ENCODE measurements around the gene YKT6. TPM values are rescaled to one million over a fixed set of nuclear protein-coding genes. Genes with fewer than 3 reads are reported as not detected.

YKT6 gene
- total RNA-seq, 1 donor from 2014 or later, result 53.3 TPM

DNA sequence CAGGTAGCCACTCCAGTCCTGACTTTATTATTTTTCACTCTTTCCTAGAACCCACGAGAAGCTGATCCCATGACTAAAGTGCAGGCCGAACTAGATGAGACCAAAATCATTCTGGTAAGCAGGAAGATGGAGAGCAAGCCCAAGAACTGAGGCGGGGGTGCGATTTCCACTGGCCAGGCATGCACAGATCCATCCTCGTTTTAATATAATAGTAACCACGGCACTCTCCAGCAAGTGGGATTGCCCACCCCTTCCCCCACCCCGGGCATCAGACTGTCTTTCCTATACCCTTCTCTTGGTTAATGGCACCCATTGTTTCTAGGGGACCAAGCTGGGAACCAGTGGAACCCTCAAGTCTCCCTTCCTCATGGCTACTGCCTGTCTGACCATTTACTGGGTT lies 7.3 kb downstream of the YKT6 start:
- DNase-seq, result no peak
- H3K9me3 ChIP-seq (replicated peaks), result no peaks in the 10 kb centered on the region
- TF ChIP-seq, protein P1, sequence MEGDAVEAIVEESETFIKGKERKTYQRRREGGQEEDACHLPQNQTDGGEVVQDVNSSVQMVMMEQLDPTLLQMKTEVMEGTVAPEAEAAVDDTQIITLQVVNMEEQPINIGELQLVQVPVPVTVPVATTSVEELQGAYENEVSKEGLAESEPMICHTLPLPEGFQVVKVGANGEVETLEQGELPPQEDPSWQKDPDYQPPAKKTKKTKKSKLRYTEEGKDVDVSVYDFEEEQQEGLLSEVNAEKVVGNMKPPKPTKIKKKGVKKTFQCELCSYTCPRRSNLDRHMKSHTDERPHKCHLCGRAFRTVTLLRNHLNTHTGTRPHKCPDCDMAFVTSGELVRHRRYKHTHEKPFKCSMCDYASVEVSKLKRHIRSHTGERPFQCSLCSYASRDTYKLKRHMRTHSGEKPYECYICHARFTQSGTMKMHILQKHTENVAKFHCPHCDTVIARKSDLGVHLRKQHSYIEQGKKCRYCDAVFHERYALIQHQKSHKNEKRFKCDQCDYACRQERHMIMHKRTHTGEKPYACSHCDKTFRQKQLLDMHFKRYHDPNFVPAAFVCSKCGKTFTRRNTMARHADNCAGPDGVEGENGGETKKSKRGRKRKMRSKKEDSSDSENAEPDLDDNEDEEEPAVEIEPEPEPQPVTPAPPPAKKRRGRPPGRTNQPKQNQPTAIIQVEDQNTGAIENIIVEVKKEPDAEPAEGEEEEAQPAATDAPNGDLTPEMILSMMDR (IDR thresholded peaks at IDR 0.05; ENCODE audit: borderline replicate concordance), result no peak
- no peak overlapping the region for H3K4me3 ChIP-seq
- intact Hi-C loops (cut with micrococcal nuclease), result no loop called here
- peaks cover 88% of the 10 kb centered on the region for H3K36me3 ChIP-seq
- peaks cover 14% of the 10 kb centered on the region for H3K4me1 ChIP-seq
- no peak overlapping the region for H3K27ac ChIP-seq (replicated peaks)
- no peaks in the 10 kb centered on the region for H3K27me3 ChIP-seq (ENCODE audit: low read depth)

DNA sequence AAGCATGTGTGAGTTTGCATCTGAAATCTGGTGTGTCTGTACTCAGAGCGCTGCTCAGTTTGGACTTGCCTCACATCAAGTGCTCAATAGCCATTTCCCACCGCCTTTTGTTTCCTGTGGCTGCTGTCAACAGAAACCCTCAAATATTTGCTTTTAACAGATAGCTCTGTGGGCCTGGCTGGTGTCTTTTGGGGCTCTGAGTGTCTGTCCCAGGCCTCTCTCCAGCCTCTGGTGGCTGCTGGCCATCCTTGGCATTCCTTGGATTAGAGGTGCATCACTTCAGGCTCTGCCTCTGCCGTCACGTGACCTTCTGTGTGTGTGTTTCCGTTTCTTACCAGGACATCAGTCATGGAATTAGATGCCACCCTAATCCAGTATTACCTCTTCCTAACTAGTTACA lies 9.3 kb downstream of the YKT6 start:
- no peak for DNase-seq
- Histone ChIP-seq H3K4me3 (no peak overlapping the region), H3K27ac (replicated peaks) (no peak overlapping the region), H3K9me3 (replicated peaks) (no peaks in the 10 kb centered on the region), H3K36me3 (peaks cover 84% of the 10 kb centered on the region), H3K27me3 (ENCODE audit: low read depth) (no peaks in the 10 kb centered on the region), H3K4me1 (no peaks in the 10 kb centered on the region)
- intact Hi-C loops (cut with micrococcal nuclease), result no loop called here
- TF ChIP-seq, protein P1 (IDR thresholded peaks at IDR 0.05; ENCODE audit: borderline replicate concordance), result no peak

DNA sequence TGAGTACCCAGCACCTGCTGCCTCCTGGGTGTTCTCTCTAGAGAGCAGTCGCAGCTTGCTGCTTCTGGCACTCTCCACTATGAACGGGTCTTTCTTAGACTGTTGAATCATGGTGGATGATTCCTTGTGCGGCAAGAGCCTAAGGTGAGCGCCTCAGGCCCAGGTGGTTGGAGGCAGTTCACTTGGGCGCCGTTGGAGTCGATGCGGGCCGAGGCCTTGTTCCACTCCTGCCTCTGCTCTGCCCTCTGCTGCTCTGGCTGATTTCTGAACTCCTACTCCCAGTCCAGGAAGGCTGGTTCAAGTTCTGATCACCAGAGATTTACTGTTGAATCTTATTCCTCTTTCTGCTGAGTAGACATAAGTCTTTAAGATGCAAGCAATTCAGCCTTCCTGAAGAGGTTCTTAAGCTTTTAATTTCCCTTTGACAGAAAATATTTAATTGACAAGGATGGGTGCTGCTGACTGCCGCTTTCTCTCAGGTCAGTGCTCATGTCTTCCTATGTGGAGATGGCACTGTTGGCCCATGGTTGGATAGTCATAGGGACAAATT lies 10.4 kb downstream of the YKT6 start:
- intact Hi-C loops (cut with micrococcal nuclease), result no loop called here

DNA sequence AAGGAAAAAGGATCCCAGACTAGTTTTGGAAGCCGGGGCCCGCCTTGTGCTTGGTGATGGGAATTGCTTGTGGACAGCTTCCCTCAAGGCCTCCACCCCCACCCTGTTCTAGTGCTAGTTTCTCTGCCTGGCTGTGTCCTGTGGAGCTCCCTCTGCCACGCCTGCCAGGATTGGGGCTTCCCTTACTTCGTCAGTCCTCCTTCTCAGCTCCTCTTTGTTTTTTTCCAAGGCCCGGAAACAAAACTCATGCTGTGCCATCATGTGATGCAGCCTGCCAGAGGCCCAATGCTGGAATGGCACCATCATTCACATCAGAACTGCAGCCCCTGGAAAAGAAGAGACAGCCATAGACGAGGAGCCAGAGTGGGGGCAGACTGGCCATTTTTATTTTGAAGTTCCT lies 11.2 kb downstream of the YKT6 start:
- intact Hi-C loops (cut with micrococcal nuclease), result no loop called here
- Histone ChIP-seq H3K4me3 (no peak overlapping the region), H3K4me1 (no peaks in the 10 kb centered on the region), H3K9me3 (replicated peaks) (no peaks in the 10 kb centered on the region), H3K27ac (replicated peaks) (no peak overlapping the region), H3K27me3 (ENCODE audit: low read depth) (no peaks in the 10 kb centered on the region), H3K36me3 (peaks cover 66% of the 10 kb centered on the region)
- no peak for DNase-seq
- TF ChIP-seq, protein P1 (IDR thresholded peaks at IDR 0.05; ENCODE audit: borderline replicate concordance), result no peak

More for the DNA sequence above, 10.4 kb downstream of the YKT6 start:
- no peak overlapping the region for H3K27ac ChIP-seq (replicated peaks)
- no peaks in the 10 kb centered on the region for H3K27me3 ChIP-seq (ENCODE audit: low read depth)
- H3K9me3 ChIP-seq (replicated peaks), result no peaks in the 10 kb centered on the region
- no peak overlapping the region for H3K4me3 ChIP-seq
- peaks cover 74% of the 10 kb centered on the region for H3K36me3 ChIP-seq
- DNase-seq, result no peak
- no peaks in the 10 kb centered on the region for H3K4me1 ChIP-seq
- TF ChIP-seq, protein P1 (IDR thresholded peaks at IDR 0.05; ENCODE audit: borderline replicate concordance), result no peak

DNA sequence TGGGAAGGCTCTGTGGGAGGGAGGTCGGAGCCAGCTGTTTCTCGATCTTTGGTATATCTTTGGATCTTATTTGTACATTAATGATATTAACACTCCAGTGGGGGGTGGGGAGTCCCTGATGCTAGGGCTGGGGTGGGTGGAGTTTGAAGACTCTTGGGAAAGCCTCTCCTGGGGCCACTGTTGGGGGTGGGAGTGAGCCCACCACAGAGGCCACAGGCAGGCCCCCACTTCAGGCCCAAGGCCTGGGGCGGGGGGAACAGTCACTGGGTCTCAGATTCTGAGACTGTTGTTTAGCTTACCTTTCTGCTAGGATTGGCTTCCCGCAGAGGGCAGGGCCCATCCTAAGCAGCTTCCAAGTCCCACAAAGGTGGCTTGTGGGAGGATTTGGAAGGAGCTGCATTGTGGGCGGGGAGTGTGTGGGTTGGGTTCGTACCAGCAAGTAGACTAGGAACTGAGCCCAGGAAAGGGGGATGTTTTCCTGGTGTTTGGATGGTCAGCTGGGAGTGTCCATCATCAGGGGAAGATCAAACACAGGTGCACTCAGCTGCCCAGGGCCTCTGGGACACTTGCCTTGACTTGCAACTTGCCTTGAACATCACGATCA lies 11.9 kb downstream of the YKT6 start:
- Histone ChIP-seq H3K4me1 (no peaks in the 10 kb centered on the region), H3K27ac (replicated peaks) (no peak overlapping the region), H3K27me3 (ENCODE audit: low read depth) (no peaks in the 10 kb centered on the region), H3K9me3 (replicated peaks) (no peaks in the 10 kb centered on the region), H3K4me3 (no peak overlapping the region), H3K36me3 (peaks cover 59% of the 10 kb centered on the region)
- TF ChIP-seq, protein P1 (IDR thresholded peaks at IDR 0.05; ENCODE audit: borderline replicate concordance), result no peak
- DNase-seq, result no peak
- intact Hi-C loops (cut with micrococcal nuclease), result no loop called here

Measured in left ventricle myocardium inferior (tissue), 1 donor.